ENCODE results near the gene PRRT2. TPM values are rescaled to one million over a fixed set of nuclear protein-coding genes. Genes with fewer than 3 reads are reported as not detected.

The PRRT2 gene
- total and polyA plus RNA-seq, 2 donors (not counting 3 experiments of a cell fraction or from before 2014, with no cell fraction given): 3.3 TPM

DNA sequence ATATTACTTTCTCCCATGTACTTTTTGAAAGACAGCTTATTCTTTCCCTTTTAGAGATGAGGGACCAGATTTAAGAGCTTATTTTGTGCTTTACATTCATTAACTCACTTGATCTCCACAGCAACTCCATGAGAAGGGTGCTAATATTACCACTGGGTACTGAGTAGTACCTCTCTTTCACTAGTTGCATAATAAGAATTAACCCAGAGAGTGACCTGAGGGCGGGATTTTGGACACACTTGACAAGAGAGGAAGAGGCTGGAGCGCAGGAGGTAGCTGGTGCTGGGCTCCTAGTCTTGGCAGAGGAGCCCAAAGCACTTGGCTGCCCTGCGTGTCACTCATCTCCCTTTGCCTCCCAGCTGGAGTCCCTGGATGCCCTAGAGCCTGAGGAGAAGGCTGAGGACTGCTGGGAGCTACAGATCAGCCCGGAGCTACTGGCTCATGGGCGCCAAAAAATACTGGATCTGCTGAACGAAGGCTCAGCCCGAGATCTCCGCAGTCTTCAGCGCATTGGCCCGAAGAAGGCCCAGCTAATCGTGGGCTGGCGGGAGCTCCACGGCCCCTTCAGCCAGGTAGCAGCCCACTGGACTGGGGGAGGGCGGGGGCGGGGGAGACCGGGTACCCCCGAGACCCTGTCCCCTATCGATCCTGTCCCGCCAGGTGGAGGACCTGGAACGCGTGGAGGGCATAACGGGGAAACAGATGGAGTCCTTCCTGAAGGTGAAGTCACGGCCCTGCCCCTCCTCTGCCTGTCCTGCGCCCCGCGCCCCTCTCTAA lies 7.3 kb upstream of the PRRT2 start:
- Histone ChIP-seq H2AFZ (ENCODE audit: low read depth, low read length) (peak overlapping the region; percentile 42), H3K79me2 (ENCODE audit: control insufficient read depth, insufficient read depth, low read length) (peaks cover 24% of the 10 kb centered on the region), H3K9me3 (replicated peaks; ENCODE audit: control insufficient read depth, insufficient read depth, low read length) (no peaks in the 10 kb centered on the region), H3K4me2 (ENCODE audit: insufficient read depth, low read length) (peak overlapping the region; percentile 53), H3K9ac (replicated peaks; ENCODE audit: extremely low read depth, insufficient read depth, low read length) (peak overlapping the region; percentile 80), H4K20me1 (replicated peaks; ENCODE audit: control insufficient read depth, extremely low read depth, insufficient read depth, low read length) (no peaks in the 10 kb centered on the region), H3K4me3 (replicated peaks in 1 of 3; ENCODE audit: insufficient read depth in 1 of 3, low read depth in 1 of 3, low read length in 3 of 3) (peak overlapping the region; percentile 52 to 61 (median 58)), H3K36me3 (ENCODE audit: control insufficient read depth in 2 of 2, extremely low read depth in 1 of 2, insufficient read depth in 2 of 2, low read length in 2 of 2) (peaks cover 12% of the 10 kb centered on the region in 2 experiments), H3K27me3 (ENCODE audit: control insufficient read depth in 2 of 2, insufficient read depth in 2 of 2, low read length in 2 of 2) (no peaks in the 10 kb centered on the region), H3K4me1 (ENCODE audit: control insufficient read depth, extremely low read depth, insufficient read depth, low read length) (peaks cover 25% of the 10 kb centered on the region), H3K9me1 (replicated peaks; ENCODE audit: control insufficient read depth, extremely low read depth, insufficient read depth, low read length) (no peaks in the 10 kb centered on the region), H3K27ac (ENCODE audit: insufficient read depth, low read depth, low read length) (peak overlapping the region; percentile 61)
- DNase-seq (ENCODE audit: low read depth, low spot score): peak; percentile 32
- TF ChIP-seq EZH2 (IDR thresholded peaks at IDR 0.05; ENCODE audit: borderline replicate concordance, low read depth, low read length, severe bottlenecking) (no peak), MAX (IDR thresholded peaks at IDR 0.05; ENCODE audit: insufficient read depth, insufficient read length) (no peak), MYC (IDR thresholded peaks at IDR 0.05; ENCODE audit: low read depth, low read length) (no peak)
- CTCF ChIA-PET: interaction anchor here (0.7 to 3.1 kb wide), 8 partner anchors 9 to 261 kb away, joined by 3 to 16 read pairs (median 6); partner anchors contain the start of genes KIF22 and PAGR1
- POLR2A ChIA-PET: interaction anchor here (1.7 kb wide), 1 partner anchor 14 kb away, joined by 9 read pairs; the partner anchor contains the start of gene KIF22
- FAIRE-seq: no peak
- TSS peak; percentile 79 for BruUV-seq (replicated peaks)
- dilution Hi-C loops (cut with MboI; ENCODE audit: extremely low pct_ligation_motif_present, low sequenced_read_pairs): loop anchor here (10.0 kb wide), 1 partner anchor 190 kb away; the partner anchor contains the start of genes HIRIP3 and INO80E
- intact Hi-C loops (cut with micrococcal nuclease): loop anchor here (1.0 to 5.0 kb wide), 3 partner anchors 14 to 168 kb away; partner anchors contain the start of genes KIF22 and TAOK2

All from endothelial cell of umbilical vein (primary cell).